NCI-H128 (cell line): ENCODE results near the gene ATP2C2.
"Not testable (repeated sequence)": the region's sequence is repeated elsewhere in the genome, so short reads cannot be mapped to it uniquely, and the experiment has no call there.

Source experiments
- DNase-seq: peaks from one replicate; lab custom pipeline; 2025; ENCODE audit not compliant: unreplicated experiment; lab: John Stamatoyannopoulos, UW

ATP2C2 gene

DNA sequence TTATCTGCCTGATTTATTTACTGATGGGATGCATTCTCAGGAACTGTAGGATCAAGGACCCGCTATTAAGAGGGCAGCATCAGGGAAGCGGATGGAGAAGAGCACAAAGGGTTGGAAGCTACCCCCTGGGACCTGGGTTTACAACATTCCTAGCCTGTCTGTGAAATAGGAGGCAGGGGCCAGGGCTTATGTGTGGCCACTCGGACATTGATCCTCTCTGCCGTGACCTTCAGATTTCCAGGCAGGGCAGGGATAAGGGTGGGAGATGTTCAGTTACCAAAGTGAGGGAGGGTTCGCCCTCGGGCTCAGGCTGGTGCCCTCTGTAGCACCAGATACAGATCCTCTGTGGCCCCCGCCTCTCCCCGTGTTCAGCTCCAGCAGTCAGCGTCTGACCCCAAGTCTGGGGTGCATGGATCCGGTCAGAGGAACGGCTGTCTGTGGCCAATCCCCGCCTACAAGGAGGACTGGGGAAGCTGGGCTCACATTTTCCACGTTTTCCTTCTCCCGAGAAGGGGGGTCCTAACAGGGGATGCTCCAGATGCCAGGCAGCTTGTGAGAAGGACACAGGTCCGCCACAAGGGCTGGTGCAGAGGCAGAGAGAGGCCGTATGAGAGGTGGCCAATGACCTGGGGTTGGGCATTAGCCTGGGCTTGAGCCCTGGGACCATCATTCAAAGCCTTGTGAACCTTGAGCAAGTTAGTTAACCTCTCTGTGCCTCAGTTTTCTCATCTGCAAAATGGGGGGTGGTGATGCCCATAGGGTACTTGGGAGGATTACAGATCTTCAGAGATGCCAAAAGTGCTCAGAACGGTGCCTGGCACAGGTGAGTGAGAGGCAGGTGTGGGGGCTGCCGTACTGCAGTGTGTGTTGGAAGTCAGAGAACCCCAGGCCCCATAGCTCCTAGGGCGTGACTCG lies 48.3 kb downstream of the ATP2C2 start:
- no peak for DNase-seq

DNA sequence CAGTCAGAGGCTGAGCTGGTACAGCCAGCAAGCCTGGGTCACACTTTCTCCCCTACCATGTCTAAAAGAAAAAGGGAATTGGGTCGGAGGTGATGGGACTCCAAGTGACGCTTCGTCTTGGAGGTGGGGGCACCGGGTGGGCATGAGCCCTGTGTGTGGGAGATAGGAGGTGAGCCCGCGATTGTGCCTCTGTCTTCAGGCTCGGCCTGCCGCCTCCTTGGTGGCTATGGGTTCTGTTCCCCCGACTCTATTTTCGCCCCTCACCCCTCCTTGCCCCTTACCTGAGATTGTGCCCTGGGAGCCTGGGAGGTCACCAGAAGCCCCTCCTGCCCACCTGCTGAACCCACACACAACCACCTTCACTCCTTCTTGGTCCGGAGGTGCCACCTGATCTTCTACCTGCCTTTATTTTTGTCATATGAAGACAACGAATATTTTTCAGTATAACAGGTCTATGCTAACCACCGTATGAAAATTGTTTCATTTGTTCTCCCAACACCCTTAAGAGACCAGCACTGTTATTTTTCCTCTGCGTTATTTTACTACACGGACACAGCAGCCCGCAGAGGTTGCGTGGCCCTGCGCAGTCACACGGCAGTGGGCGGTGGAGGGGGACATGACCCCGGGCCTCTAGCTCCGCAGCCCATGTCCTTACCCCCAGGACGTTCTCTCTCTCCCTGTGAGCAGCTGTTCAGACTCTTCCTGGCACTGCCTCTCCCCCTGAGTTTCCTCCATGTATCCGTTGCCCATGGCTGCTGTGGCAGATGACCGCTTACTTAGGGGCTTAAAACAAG lies 49.9 kb downstream of the ATP2C2 start:
- no peak for DNase-seq

DNA sequence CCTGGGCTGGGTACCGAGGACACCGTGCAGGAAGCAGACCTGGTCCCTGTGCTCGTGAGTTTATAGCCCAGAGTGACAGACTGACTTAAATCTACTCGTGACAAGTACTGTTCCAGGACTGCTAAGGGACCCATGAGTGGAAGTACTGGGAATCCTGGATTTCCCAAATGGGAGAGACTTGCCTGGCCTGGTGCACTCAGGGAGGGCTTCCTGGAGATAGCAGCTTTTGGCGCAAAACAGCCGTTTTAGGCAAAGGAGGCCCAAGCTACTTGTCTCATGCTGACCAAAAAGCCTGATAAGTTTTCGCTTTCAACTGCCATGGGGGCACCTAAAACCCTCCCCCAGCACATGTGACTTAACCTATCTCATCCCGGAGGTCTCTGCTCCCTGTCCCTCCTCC lies 51.4 kb downstream of the ATP2C2 start:
- no peak for DNase-seq

DNA sequence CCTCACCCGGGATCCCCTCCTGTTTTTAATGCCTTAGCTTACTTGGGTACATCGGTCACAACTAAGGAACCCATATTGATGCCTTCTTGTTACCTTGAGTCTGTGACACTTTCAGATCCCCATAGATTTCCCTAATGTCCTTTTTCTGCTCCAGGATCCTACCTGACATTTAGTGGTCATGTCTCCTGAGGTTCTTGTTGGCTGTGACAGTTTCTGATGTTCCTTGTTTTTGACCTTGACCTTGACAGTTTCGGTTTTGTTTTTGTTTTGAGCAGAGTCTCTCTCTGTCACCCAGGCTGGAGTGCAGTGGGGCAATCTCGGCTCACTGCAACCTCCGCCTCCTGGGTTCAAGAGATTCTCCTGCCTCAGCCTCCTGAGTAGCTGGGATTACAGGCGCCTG lies 52.2 kb downstream of the ATP2C2 start:
- not testable (repeated sequence) for DNase-seq

DNA sequence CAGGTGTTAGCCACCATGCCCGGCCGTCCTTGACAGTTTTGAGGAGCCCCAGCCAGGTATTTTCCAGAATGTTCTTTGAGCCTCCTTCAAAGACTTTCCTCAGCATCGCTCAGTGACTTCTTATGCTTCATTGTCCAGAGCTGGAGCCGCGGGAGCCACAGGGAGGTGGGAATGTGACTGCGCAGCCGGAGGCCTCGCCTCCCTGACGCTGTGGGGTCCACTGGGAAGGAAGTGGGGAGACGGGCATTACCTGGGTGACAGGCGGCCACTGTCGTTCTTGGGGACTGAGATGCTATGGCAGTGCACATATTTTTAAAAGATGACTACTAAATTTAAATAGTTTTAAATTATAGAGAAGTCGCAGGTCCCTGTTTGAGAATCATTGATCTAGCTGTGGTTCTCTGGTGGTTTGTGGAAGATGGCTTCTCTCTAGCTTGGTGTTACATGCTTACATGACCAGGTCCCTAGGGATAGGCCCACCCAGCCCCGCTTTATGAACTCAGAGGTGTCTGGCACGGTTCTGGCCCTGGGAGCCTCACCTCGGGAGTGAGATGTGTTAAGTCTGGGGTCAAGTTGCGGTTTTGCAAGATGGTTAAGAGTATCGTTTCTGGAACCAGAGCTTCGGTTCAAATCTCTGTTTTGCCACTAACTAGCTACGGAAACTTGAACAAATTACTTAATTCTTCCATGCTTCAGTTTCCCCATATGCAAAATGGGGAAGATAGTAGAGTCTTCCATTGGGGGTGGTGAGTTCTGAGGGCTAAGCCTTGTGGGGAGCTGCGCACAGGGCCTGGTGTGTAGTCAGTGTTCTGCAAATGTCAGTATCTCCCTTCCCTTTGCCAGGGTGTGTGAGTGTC lies 53.0 kb downstream of the ATP2C2 start:
- DNase-seq, result no peak

DNA sequence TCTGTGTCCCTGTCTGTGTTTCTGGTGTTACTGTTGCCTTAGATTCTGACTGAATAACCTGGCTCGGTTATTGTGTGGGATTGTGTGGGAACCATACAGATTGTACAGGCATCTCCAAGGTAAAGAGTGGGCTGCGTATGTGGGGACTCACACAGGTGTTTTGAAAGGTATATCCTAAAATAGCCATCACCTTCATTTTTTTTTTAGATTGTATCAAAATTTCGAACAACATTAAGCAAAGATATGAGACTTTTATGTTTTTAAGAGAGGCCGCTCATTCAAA lies 53.5 kb downstream of the ATP2C2 start:
- no peak for DNase-seq

DNA sequence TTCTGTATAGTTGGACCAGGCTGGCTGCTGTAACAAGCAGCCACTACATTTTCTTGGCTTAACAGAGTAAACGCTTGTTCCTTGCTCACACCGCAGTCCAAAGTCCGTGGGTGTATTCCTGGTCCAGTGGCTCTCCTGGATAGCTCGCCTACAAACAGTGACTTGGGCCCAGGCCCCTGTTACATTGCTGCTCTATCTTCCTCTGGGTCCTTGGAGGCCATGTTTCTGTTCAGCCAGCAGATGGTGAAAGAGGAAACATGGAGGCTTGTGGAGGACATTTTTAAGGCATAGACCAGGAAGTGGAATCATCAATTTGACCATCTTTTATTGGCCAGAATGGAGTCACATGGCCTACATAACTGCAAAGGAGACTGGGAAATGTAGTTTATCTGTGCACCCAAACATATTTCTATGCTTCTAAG lies 55.1 kb downstream of the ATP2C2 start:
- DNase-seq, result no peak

DNA sequence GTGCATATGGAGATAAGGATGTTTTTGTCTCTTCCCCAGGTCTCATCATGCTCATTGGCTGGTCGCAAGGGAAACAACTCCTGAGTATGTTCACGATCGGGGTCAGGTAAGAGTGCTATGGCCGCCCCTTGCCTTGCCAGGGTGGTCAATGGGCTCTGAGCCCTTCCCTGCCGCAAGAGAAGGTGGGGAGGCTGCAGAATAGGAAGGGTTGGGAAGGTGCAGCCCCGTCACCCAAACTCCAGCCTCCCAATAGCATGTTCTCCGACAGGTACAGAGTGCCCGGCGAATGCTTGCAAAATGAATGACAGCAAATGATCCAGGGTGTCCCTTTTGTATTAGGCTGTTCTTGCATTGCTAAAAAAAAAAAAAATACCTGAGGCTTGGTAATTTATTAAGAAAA lies 57.4 kb downstream of the ATP2C2 start:
- DNase-seq, result no peak

DNA sequence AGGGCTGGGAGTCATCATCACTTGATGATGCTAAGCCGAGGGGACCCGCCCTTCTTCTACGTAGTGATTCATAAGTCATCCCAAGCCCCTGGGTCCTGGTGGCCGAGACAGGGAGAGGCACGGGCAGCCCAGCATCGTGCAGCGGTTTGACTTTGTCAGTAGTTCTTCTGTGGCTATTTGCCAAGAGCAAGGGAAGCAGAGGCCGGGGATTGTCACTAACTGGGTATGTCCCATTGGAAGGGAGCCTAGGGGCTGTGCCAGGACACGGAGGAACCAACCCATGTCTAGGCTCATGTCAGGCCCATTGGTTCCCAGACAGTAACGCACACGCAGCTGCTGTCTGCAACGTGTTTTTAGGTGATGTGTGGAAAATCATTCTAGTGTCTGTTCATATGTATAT lies 58.5 kb downstream of the ATP2C2 start:
- no peak for DNase-seq

DNA sequence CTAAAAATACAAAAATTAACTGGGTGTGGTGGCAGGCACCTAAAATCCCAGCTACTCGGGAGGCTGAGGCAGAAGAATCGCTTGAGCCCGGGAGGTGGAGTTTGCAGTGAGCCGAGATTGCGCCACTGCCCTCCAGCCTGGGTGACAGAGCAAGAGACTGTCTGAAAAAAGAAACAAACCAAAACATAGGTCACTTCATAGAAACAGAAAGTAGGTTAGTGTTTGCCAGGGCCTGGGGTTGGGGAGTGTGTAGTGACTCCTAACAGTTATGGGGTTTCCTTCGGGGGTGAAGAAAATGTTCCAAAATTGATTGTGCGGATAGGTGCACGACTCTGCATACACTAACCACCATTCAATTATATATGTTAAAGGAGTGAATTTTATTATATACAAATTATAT lies 59.2 kb downstream of the ATP2C2 start:
- no peak for DNase-seq

DNA sequence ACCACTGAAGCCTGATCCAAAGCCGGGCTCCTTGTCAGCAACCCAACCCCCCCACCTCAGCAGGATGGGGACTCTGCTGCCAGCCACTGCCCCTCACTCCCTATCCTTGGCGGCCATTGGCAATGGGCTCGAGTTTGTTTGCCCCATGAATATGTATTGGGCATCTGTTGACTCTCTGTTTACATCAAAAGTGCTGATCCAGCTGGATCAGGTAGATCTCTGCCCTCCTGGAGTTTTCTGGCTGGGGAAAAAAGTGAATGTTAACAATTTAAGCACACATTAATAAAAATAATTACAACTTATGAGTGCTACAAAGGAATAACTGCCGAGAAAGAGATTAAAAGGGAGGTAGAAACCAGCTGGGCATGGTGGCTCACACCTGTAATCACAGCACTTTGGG lies 62.5 kb downstream of the ATP2C2 start:
- DNase-seq, result no peak

DNA sequence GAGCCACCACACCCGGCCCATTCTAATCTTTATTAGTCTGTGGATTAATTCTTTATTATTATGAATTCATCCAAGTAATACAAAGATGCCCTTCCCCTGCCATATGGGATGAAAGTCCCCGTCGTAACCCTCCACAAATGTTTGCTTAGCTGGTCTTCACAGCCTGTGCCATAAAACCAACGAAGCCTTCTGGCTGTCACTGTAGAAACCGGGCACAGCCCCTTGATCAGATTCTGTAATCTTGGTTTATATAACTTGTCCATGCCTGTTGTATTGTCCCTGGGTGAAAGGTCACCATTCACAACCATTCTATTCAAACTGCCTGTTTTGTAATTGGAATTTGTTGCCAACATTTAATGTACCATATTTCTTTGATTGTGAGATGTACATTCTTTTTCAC lies 66.5 kb downstream of the ATP2C2 start:
- no peak for DNase-seq

DNA sequence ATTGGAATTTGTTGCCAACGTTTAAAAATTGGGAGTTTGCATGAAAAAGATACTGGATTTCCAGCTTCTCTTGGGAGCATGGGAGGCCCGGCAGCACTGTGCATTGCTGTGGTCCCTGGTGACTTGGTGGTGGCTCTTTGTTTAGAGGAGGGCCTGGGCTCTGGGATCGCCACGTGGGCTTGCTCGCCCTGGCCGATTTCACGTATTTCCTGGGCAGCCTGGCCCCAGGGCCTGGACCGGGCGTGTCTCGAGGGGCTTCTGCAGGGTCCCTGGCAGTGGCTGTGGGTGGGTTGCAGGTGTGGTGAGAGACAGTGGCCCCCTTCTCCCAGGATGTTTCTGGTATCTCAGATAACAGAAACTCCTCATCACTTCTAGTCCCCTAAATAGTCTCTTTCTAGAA lies 67.9 kb downstream of the ATP2C2 start:
- DNase-seq, result no peak

DNA sequence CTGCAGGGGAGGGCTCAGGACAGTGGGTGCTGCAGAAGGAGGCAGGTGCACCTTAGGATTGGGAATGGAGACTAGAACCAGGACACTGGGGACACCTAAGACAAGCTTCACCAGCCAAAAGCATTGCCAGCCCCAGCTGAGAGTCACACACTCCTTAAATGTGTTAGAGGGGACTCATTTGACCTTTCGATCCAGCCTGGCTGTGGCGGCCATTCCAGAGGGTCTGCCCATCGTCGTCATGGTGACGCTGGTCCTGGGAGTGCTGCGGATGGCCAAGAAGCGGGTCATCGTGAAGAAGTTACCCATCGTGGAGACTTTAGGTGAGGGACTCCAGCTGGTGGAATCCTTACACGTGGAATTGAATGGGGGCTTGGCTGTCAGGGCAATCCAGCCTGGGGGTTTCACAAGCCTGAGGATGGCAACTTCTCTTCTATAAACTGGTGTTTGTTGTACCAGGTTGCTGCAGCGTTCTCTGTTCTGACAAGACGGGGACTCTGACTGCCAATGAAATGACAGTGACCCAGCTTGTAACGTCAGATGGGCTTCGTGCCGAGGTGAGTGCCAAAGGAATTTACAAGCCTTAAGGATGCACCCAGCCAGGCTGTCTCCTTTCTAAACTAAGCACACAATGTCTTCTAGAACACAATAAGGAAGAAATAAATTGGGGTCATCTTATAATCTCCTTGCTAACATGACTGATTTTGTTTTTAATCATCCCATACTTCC lies 70.8 kb downstream of the ATP2C2 start:
- no peak for DNase-seq

DNA sequence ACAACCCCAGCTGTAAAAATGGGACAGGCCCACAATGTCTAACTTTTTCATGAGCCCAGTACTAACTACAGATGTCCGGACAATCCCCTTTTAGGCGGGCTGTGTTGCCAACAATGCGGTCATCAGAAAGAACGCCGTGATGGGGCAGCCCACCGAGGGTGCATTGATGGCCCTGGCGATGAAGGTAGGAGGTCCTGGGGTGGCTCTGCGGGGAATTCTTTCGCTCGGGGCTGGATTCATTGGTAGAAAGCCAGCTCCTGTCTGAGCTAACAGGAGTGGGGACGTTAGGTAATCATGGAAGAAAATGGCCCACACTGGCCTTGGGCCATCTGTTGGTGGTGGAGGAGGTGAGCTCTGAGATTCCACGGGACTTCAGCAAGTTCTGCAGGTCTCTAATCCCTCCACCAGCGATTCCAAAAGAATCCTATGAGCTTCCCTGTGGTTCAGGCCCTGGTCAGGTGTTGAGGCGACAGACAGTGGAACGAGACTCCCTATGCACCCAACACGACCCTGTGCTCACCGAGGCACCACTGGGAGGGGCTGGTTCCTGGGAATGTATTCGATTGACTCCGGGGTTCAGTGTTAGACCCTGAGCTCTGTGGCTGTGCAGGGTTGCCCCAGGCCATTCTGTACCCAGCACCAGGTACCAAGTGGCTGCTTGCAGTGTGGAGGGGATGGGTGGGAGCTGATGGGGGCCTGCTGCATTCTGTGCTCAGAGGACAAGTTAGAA lies 74.2 kb downstream of the ATP2C2 start:
- DNase-seq, result no peak

DNA sequence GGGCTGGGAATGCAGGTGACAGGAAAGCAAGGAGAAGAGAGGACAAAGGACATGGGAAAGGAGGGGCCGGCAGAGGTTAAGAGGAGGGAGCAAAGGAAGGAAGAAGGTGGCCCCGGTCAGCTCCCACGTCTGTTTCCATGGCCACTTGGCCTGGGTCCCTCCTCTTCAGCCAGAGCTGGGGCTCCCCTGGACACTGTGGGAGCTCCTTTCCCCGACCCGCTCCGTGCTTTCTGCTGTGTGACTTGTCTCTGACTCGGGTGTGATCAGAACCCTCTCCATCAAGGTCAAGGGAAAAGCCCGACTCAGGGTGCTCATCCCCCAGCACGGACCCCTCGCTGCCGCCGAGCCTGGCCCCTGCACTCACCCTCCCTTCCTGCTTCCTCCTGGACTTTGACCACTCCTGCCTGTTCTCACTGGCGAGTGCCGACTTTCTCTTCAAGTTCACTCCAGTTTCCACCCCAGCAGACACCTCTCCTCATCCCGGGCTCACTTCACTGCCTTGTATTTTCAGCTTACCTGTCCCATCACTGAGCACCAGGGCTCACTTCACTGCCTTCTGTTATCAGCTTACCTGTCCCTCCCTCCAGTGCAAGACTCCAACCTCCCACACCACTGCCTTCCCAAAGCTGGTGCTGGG lies 74.9 kb downstream of the ATP2C2 start:
- DNase-seq, result no peak

DNA sequence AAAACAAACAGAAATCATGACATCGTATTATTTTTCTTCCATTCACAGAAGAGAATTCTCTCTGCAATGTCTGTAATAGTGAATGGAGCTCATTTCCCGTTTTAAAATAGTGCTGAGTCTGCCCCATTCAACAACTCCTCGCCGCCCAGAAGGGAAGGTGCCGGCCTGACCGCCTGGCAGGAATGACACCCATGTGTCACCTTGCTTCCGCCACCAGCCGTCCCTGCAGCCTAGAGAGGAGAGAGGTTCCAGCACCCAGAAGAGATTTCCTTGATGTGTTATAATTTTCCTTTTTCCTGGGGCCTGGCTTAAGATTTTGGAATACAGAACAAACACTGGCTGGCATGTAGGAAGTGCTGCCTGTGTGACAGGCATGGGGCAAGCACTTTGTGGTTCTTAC lies 76.1 kb downstream of the ATP2C2 start:
- DNase-seq, result no peak

DNA sequence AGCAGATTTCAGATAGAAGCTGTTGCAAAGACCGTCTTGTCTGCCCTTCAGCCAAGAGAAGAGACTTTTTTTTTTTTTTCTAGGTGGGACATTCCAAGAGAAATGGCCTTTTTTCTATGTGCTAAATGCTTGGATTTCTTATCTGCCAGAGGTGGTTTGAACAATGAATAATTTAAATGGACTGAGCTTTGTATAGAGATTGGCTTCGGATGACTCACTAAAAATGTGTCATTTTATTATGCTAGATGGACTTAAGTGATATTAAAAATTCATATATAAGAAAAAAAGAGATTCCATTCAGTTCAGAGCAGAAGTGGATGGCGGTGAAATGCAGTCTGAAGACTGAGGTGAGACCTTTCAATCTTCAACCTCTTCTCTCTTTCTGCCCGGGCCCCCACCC lies 77.7 kb downstream of the ATP2C2 start:
- no peak for DNase-seq

DNA sequence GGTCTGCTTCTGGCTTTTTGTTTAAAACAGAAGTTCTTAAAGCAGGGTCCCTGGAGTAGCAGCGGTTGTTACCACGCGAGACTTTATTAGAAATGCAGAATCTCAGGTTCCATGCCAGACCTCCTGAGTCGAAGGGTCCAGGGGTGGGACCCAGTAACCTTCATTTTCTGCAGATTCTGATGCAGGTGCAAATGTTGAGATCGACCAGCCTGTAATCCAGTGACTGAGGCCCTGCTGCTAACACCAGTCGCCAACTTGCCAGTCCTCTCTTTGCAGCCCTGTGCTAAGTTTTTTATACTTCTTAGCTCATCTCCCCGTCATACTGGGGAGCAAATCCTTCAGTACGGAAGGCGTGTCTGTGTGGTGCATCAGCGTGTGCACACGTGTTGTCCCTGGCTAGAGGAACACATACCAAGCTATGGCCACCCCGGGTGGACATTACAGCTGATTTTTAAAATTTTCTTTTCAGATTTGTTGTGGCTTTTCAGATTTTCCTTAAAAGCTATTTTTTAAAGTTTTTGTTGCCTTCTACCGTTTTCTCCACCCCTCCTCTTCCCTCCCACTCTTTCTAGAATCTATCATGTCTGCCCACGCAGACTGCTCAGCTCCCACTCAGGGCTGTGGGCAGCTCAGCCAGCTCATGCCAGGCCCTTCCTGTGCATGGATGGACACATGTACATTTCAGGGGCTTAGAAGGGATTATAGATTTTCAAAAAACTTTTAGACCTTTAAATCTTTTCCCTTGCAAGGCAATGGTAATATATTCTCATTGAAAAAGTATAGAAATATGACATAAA lies 78.5 kb downstream of the ATP2C2 start:
- DNase-seq, result no peak
